ENCODE measurements around the gene MCF2.

Gene MCF2

GRCh38 chrX:139600105-139600504, 107.9 kb downstream of the MCF2 start:
- no peak for DNase-seq

DNA sequence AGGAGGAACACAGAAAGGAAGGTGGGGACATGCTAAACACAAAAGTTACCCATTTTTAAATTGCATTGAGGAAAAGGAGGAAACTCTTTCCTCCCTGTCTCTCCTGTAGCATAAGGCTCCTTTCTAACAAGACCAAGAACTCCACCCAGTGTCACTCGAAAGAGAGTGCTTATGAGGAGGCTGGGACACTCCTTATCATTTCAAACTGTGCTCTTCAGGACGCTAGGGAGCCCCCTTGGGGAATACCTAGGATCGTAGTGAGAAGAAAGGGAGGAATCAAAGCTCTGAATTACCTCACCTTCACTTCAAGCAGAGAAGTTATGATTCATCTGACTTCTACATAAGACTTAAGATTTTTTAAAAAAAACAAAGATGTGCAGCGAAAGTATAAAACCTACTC, 111.9 kb downstream of the MCF2 start:
- no peak for DNase-seq

DNA sequence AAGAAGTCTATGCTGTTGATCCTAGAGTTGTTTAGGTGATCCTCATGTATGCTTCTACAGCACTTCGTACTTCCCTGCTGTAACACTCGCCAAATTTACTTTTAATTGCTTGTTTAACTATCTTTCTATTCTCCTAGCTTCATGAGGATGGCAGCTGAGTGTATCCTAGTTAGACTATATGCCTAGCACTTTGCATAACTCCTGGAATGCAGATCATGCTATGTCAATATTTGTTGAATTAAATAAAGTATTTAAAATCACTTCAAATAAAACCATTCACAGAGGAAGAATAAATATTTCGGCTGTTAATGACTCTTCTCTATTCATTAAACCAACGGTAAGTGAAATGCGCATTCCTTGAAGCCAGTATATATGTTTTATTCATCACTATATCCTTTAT, 122.4 kb downstream of the MCF2 start:
- DNase-seq: no peak

DNA sequence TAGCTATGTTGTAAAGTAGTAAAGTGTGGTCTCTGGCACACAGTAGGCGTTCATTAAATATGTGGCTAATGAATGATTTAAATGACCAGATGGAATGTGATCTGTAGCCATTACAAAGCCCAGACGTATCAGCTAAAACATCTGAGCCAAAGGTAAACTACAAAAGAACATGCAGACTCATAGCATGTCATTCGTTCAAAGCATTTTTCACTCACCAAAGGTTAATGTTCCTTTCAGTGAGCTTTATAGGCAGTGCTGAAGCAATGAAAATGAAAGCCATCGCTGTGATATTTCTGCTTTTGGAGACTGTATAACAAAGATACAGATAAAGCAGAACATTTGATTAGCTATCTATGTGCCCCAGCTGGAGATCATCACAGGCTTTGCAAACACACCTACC, 126.9 kb downstream of the MCF2 start:
- DNase-seq: no peak

GRCh38 chrX:139566981-139567380, 141.0 kb downstream of the MCF2 start:
- no peak for DNase-seq

DNA sequence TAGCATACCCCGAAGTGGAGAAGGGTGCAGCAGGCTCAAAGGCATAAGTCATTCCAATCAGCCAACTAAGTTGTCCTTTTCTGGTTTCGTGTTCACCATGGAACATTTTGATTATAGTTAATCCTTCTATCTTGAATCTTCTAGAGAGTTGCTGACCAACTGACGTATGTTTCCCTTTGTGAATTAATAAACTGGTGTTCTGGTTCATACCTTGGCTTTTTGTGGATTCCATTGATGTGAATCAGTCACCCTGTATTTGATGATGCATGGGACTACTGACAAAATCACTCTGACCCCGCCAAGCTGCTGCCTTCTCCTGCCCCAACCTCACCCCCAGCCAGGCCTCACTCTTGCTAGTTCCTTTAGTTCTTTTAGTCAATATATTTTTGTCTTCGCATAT, 144.7 kb downstream of the MCF2 start:
- DNase-seq: no peak

DNA sequence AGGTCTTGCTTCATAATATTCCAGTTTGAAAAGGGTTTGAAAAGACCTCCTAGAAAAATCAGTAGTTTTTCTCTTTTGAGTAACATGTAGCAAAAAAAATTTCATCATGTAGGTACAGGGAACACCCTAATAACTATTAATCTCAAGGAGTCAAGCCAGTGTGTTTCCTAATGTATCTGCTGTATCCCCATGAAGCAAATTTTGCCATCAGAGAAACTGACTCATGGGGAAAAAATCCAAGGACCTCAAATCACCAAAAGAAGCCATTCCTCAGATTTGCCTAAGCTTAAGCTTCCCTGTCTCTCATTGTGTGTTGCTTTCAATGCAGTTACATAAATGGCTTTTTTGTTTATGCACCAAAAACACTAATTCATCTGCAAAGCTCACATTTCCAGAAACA, 147.7 kb downstream of the MCF2 start:
- peak; percentile 5 for DNase-seq

GRCh38 chrX:139559383-139560042, 148.5 kb downstream of the MCF2 start:
- DNase-seq: peak; percentile 9

DNA sequence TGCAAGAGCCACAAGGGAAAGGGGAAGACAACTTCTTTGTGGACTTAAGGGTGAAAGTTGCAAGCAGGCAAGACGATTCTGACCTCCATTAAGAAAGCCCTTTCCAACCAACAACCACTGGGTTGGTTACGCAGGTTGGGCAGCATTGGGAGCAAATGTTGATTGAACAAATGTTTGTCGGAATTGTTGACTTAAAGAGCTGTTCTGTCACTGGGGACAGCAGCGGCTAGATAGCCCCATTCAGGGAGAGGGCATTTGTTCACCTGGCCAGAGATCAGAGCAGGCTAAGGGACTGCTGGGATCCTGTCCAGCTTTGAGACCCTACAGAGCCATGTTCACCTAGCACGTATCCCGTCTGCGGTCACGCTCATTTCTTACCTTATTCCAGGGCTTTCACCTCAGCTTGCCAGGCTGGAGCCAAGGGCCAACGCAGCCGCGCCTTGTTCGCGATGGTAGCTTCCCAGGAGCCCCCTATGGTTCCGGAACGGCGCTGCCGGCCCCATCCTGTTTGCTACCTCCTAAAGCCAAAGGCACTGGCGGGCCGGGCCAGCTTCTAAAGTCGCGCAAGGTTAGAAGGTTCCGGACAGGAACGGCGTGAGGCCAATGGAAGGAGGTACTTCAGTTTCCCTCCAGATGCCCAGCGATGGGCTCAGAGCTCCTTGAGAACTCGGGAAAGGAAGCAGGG, 152.8 kb downstream of the MCF2 start:
- DNase-seq: no peak

GRCh38 chrX:139554376-139554775, 153.6 kb downstream of the MCF2 start:
- no peak for DNase-seq

DNA sequence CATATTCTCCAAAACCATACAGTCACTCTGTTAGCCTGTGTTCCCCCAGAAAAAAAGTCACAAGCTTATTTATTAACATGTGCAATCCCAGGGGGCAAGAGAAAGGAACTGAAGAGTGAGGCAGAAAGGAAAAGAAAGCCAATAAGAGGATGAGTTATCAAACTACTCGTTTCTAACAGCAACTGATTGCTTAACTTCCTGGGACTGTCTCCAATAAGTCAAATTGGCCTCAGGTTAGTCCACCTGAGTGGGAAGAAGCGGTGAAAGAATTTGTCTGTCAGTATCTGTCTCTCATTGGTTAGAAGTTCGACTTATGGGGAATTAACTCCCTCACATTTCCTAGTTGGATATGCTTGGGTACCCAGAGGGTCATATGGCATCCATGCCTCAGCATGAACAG, 163.4 kb downstream of the MCF2 start:
- DNase-seq: no peak

DNA sequence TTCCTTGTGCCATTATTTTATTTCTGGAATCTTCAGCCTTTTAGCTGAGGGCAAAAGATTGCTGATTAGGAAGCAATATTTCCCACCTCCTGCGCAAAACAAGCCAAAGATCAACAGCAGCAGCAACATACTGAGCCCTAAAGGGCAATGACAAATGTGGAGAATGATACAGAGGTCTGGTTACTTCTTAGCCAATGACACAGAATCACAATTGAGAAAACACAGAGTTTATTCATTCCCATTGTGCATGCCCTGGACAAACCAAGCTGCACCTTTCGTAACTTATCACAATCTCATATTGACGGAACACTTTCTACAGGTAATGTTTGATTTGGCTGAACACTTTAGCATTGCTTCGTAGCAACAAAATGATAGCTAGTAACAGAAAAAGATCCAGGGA, 164.0 kb downstream of the MCF2 start:
- no peak for DNase-seq

DNA sequence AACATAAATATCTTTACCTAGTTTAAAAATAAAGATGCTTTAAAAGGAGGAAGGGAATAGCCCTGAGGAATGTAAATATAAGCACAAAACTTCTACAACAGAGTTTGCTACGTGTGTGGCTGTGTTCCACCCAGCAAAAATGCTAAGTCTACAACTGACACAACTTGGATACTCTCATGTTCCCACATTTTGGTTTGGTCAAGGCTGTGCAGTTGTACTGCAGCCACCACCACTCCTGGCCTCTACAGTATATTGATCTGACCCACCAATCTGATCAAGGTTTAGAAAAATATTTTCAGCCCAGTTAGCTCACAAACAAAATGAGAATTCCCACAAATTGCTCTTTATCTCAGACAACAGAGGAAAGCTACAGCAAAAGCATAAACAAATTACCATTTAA, 165.3 kb downstream of the MCF2 start:
- DNase-seq: no peak

DNA sequence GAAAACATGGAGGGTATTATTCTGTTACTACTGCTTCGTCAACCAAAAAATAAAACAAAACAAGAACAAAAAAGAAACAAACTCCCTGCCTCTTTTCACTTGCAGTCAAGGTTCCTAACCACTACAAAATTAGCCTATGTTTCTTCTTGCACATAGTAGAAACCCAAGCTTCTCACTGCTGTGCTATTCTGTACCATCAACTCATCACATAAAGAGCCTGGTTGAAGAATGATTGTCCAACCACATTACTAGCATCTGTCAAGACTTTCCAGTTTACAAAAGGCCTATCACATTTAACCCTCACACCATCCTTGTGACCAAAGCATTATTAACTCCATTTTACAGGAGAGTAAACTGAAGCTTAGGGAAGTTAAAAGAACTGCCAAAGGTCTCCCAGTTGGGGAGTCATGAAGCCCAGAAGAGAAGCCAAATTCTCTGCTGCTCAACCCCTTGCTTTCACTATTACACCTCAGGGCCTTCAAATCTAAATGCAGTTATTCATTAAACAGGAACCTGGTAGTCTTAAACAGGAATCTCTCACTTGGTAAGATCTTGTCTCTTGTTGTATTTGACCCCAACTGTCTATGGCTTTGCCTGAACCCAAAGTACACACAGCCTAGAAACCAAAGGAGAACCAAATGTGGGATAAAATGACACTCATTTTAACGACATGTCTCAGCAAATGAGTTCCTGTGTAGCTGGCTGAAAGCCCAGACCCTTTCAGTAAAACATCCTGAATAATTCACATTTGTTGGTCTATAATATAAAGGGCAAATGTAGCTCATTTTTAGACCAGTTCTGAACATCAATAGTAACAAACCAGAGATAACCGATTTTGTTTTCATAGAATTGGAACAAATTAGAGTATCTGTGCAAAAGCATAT, 168.8 kb downstream of the MCF2 start:
- DNase-seq: no peak

GRCh38 chrX:139533444-139533843, 174.5 kb downstream of the MCF2 start:
- DNase-seq: no peak

DNA sequence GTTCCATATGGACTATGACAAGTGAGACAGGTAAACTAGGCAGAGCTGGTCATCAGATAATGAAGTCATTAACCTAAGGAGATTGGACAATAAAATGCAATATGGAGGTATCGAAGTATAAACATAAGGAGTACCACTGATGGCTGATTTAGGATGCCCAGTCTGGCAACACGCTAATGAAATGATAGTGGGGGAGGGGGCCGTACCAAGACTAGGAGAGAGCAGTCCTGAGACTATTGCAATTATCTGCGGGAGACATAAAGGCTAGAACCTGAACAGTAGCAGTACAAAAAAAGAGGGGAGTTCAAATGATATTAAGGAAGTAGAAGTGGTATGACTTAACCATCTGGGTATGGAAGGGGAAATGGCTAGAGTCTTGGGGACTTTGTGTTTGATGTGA, 175.1 kb downstream of the MCF2 start:
- DNase-seq: no peak
